A673 (cell line): ENCODE data around the gene KRT81. TPM values are rescaled to one million over a fixed set of nuclear protein-coding genes. Genes with fewer than 3 reads are reported as not detected.

Experiments
- BruUV-seq: library from RNA; stranded (reverse); fragments of 400-500 nt; replicated peaks from 2 replicates; lab custom pipeline; 2021; lab: Mats Ljungman, UMichigan
- CTCF ChIA-PET: fragments of 300-600 bp; sonication (Branson Sonifier 250); formaldehyde crosslinking; loops from one replicate; lab custom pipeline; 2022; ENCODE audit warnings: antibody characterized with exemption; lab: Charles Lee
- POLR2A ChIA-PET: fragments of 300-600 bp; sonication (Branson Sonifier 250); formaldehyde crosslinking; loops from one replicate; lab custom pipeline; 2022; ENCODE audit warnings: antibody characterized with exemption; ENCODE audit not compliant: low non-redundant PET; lab: Charles Lee
- DNase-seq: peaks from one replicate; pipeline ENCODE4 v3.0.0-alpha.2; 2015; ENCODE audit warnings: low spot score
- H3K27ac ChIP-seq: fragments of 200-600 bp; sonication (generic); 2 replicates; pipeline ENCODE4 v1.5.1; 2016; ENCODE audit warnings: mixed run types, low read depth, mild to moderate bottlenecking, mixed read lengths, antibody characterized with exemption, low read length; ENCODE audit not compliant: poor library complexity, severe bottlenecking
- H3K27me3 ChIP-seq: fragments of 200-600 bp; sonication (generic); replicated peaks from 2 replicates; pipeline ENCODE4 v1.6.1; 2017; ENCODE audit warnings: mixed run types, low read depth, mild to moderate bottlenecking, mixed read lengths, antibody characterized with exemption, low read length; ENCODE audit not compliant: insufficient read depth, poor library complexity
- H3K36me3 ChIP-seq: fragments of 200-600 bp; sonication (generic); 2 replicates; pipeline ENCODE4 v1.6.1; 2016; ENCODE audit warnings: mixed run types, mild to moderate bottlenecking, mixed read lengths, antibody characterized with exemption, low read length; ENCODE audit not compliant: insufficient read depth, poor library complexity, severe bottlenecking
- H3K4me1 ChIP-seq: fragments of 200-600 bp; sonication (generic); 2 replicates; pipeline ENCODE4 v1.6.1; 2017; ENCODE audit warnings: mixed run types, mild to moderate bottlenecking, mixed read lengths, antibody characterized with exemption, low read length; ENCODE audit not compliant: insufficient read depth, poor library complexity, severe bottlenecking
- H3K4me3 ChIP-seq: fragments of 200-600 bp; sonication (generic); 2 replicates; pipeline ENCODE4 v1.5.1; 2016; ENCODE audit warnings: low read depth, mixed run types, mild to moderate bottlenecking, mixed read lengths, low read length; ENCODE audit not compliant: poor library complexity, severe bottlenecking
- H3K9me3 ChIP-seq: fragments of 200-600 bp; sonication (generic); 2 replicates; pipeline ENCODE4 v1.6.1; 2016; ENCODE audit warnings: mixed run types, low read depth, mild to moderate bottlenecking, mixed read lengths, antibody characterized with exemption, low read length; ENCODE audit not compliant: poor library complexity, severe bottlenecking
- EZH2 ChIP-seq: fragments of 200-600 bp; sonication (generic); IDR thresholded peaks from 2 replicates; pipeline ENCODE4 v1.6.1; 2017; ENCODE audit warnings: borderline replicate concordance, low read depth, mild to moderate bottlenecking, mixed read lengths, antibody characterized with exemption, low read length; ENCODE audit not compliant: poor library complexity, severe bottlenecking
- intact Hi-C: fragments of 100-400 bp; cut with micrococcal nuclease; formaldehyde crosslinking; loops from one replicate; pipeline ENCODE4 v1.10.0; 2022; ENCODE audit not compliant: unreplicated experiment
- total RNA-seq: library from RNA; stranded (reverse); gene quantifications from 2 replicates; pipeline ENCODE4 v1.2.3, GENCODE V29; 2021
- TF ChIP-seq, protein P1 (sequence below): fragments of 300-800, 200-600 bp; sonication (generic); conservative IDR thresholded peaks from 2 replicates; pipeline ENCODE4 v1.5.1; 2017; ENCODE audit warnings: low read depth, mild to moderate bottlenecking, antibody characterized with exemption, low read length, moderate library complexity, mixed read lengths

The KRT81 gene
- total RNA-seq, 1 experiment from 2014 or later = 0.30 TPM

GRCh38 chr12:52308806-52309425 lies 17.6 kb upstream of the KRT81 start:
- DNase-seq = no peak
- no peak for TF ChIP-seq EZH2
- TF ChIP-seq, protein P1, sequence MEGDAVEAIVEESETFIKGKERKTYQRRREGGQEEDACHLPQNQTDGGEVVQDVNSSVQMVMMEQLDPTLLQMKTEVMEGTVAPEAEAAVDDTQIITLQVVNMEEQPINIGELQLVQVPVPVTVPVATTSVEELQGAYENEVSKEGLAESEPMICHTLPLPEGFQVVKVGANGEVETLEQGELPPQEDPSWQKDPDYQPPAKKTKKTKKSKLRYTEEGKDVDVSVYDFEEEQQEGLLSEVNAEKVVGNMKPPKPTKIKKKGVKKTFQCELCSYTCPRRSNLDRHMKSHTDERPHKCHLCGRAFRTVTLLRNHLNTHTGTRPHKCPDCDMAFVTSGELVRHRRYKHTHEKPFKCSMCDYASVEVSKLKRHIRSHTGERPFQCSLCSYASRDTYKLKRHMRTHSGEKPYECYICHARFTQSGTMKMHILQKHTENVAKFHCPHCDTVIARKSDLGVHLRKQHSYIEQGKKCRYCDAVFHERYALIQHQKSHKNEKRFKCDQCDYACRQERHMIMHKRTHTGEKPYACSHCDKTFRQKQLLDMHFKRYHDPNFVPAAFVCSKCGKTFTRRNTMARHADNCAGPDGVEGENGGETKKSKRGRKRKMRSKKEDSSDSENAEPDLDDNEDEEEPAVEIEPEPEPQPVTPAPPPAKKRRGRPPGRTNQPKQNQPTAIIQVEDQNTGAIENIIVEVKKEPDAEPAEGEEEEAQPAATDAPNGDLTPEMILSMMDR = no peak
- H3K9me3 ChIP-seq = no peaks in the 10 kb centered on the region
- intact Hi-C loops = no loop called here
- H3K4me1 ChIP-seq = no peaks in the 10 kb centered on the region
- peak overlapping the region; percentile 42 for H3K4me3 ChIP-seq
- H3K36me3 ChIP-seq = no peaks in the 10 kb centered on the region
- BruUV-seq = no TSS peak
- ChIA-PET POLR2A (no interaction called here), CTCF (no interaction called here)
- H3K27me3 ChIP-seq = peaks cover 26% of the 10 kb centered on the region
- H3K27ac ChIP-seq = no peak overlapping the region

GRCh38 chr12:52307836-52308805 lies 16.8 kb upstream of the KRT81 start:
- ChIA-PET CTCF (no interaction called here), POLR2A (no interaction called here)
- H3K4me1 ChIP-seq = no peaks in the 10 kb centered on the region
- peaks cover 26% of the 10 kb centered on the region for H3K27me3 ChIP-seq
- peak; percentile 56 for DNase-seq
- peak overlapping the region; percentile 42 for H3K4me3 ChIP-seq
- H3K27ac ChIP-seq = no peak overlapping the region
- no TSS peak for BruUV-seq
- no peaks in the 10 kb centered on the region for H3K36me3 ChIP-seq
- no peak for TF ChIP-seq EZH2
- TF ChIP-seq, protein P1 = peak; percentile 23; the same call in 1 of the 2 replicates
- no peaks in the 10 kb centered on the region for H3K9me3 ChIP-seq
- intact Hi-C loops = no loop called here

DNA sequence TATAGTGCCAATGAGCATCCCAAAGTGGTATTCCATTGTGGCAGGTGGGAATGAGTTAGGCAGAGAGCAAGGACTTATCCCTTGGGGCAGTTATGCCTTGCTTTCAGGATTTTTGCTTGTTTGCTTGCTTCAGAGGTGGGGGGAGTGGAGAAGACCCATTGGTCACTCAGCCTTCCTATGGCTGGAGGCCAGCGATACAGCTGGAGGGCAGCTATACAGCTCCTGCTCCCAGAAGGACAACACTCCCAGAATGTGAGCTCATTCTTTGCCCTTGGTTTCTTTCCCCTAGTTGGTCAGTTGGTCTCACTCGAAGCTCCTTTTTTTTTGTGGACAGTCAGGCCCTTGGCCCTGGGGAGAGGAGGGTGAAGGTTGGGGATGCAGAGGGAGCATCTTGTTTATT lies 15.4 kb upstream of the KRT81 start:
- Histone ChIP-seq H3K4me1 (no peaks in the 10 kb centered on the region), H3K4me3 (no peak overlapping the region), H3K27me3 (peaks cover 24% of the 10 kb centered on the region), H3K9me3 (no peaks in the 10 kb centered on the region), H3K27ac (no peak overlapping the region), H3K36me3 (no peaks in the 10 kb centered on the region)
- ChIA-PET CTCF (no interaction called here), POLR2A (no interaction called here)
- no TSS peak for BruUV-seq
- intact Hi-C loops = no loop called here
- DNase-seq = no peak
- TF ChIP-seq, protein P1 = no peak
